ENCODE data around the gene CEMIP.

The CEMIP gene

GRCh38 chr15:80988148-80988796 lies 209.1 kb downstream of the CEMIP start:
- DNase-seq = no peak

GRCh38 chr15:80989081-80989517 lies 209.9 kb downstream of the CEMIP start:
- DNase-seq = no peak

- peak; percentile 90 to 98 (median 97) for DNase-seq
Observed at GRCh38 chr15:80989518-80990478, 210.6 kb downstream of the CEMIP start, which contains the start of gene MESD. Gene MESD, minus strand, starts transcription at chr15:80989819. Its CDS starts 28 bp downstream, at chr15:80989791.

GRCh38 chr15:80990955-80991354 lies 211.8 kb downstream of the CEMIP start:
- DNase-seq = no peak

- peak in 1 of 5 experiments; percentile 74 for DNase-seq
Observed at GRCh38 chr15:80991421-80991820, 212.3 kb downstream of the CEMIP start.

- DNase-seq = no peak
Observed at GRCh38 chr15:80992006-80992405, 212.8 kb downstream of the CEMIP start.

GRCh38 chr15:80992441-80992840 lies 213.3 kb downstream of the CEMIP start:
- DNase-seq = no peak

- peak in 1 of 5 experiments; percentile 66 for DNase-seq
Observed at GRCh38 chr15:80996247-80996646, 217.1 kb downstream of the CEMIP start.

- no peak for DNase-seq
Observed at GRCh38 chr15:80997692-80998091, 218.5 kb downstream of the CEMIP start.

GRCh38 chr15:80998251-80998650 lies 219.1 kb downstream of the CEMIP start:
- no peak for DNase-seq

GRCh38 chr15:80999623-81000036 lies 220.5 kb downstream of the CEMIP start:
- peak in 4 of 5 experiments; percentile 32 to 80 (median 49) for DNase-seq

- DNase-seq = peak in 2 of 5 experiments; percentile 13 to 30
Observed at GRCh38 chr15:81000144-81000623, 221.0 kb downstream of the CEMIP start.

GRCh38 chr15:81000624-81001151 lies 221.5 kb downstream of the CEMIP start, which contains the start of gene TLNRD1:
Gene TLNRD1, plus strand, starts transcription at chr15:81000923. Its CDS starts 1,349 bp downstream, at chr15:81002272.
- peak; percentile 54 to 95 (median 76) for DNase-seq

Data from T-helper 2 cell (primary cell).